H1 (cell line): ENCODE data around the gene FOLR1. TPM values are rescaled to one million over a fixed set of nuclear protein-coding genes. Genes with fewer than 3 reads are reported as not detected.
"Not testable (repeated sequence)": the region's sequence is repeated elsewhere in the genome, so short reads cannot be mapped to it uniquely, and the experiment has no call there.

Source experiments
- CTCF ChIA-PET: fragments of 300-600 bp; sonication (Branson Sonifier 250); formaldehyde crosslinking; loops from one replicate; lab custom pipeline; 2021; ENCODE audit not compliant: partially characterized antibody; lab: Charles Lee
- POLR2A ChIA-PET: fragments of 300-600 bp; sonication (Branson Sonifier 250); formaldehyde crosslinking; loops from one replicate; lab custom pipeline; 2021; ENCODE audit warnings: inconsistent platforms; ENCODE audit not compliant: partially characterized antibody; lab: Charles Lee
- DNase-seq, 2 experiments: peaks; one replicate each; pipeline versions ENCODE4 v3.0.0 to v3.0.0-alpha.2; 2010 to 2022; ENCODE audit warnings: low spot score in 2 of 2, low read depth in 1 of 2, mixed read lengths in 1 of 2
- FAIRE-seq: peaks from 2 replicates; lab custom pipeline; 2011; peaks lifted over from hg19 to GRCh38; lab: Jason Lieb, UNC
- H2AFZ ChIP-seq: 2 replicates; pipeline ENCODE4 v1.8.1; 2012; ENCODE audit warnings: low read length, inconsistent platforms
- H2AK5ac ChIP-seq: 2 replicates; pipeline ENCODE4 v1.6.1; 2013; ENCODE audit warnings: low read depth, low read length
- H2BK120ac ChIP-seq: replicated peaks from 2 replicates; pipeline ENCODE3; 2013; ENCODE audit warnings: low read depth, low read length, inconsistent platforms
- H2BK12ac ChIP-seq: 2 replicates; pipeline ENCODE4 v1.6.1; 2013; ENCODE audit warnings: low read depth, low read length
- H2BK15ac ChIP-seq: 2 replicates; pipeline ENCODE4 v1.6.1; 2013; ENCODE audit warnings: low read length
- H2BK20ac ChIP-seq: 2 replicates; pipeline ENCODE4 v1.6.1; 2013; ENCODE audit warnings: low read length
- H2BK5ac ChIP-seq: 2 replicates; pipeline ENCODE4 v1.6.1; 2013; ENCODE audit warnings: low read depth, low read length
- H3K14ac ChIP-seq: 2 replicates; pipeline ENCODE4 v1.6.1; 2013; ENCODE audit warnings: inconsistent platforms; ENCODE audit not compliant: insufficient read length
- H3K18ac ChIP-seq: 2 replicates; pipeline ENCODE4 v1.6.1; 2013; ENCODE audit warnings: low read length; ENCODE audit errors: extremely low read depth
- H3K23ac ChIP-seq: 2 replicates; pipeline ENCODE4 v1.6.1; 2013; ENCODE audit warnings: inconsistent platforms; ENCODE audit not compliant: insufficient read length
- H3K23me2 ChIP-seq: 2 replicates; pipeline ENCODE4 v1.6.1; 2013; ENCODE audit warnings: low read depth, low read length
- H3K27ac ChIP-seq: 2 replicates; pipeline ENCODE4 v1.6.1; 2011; ENCODE audit warnings: low read depth, low read length, inconsistent platforms
- H3K27me3 ChIP-seq, 4 experiments: replicated peaks in 1 of 4; 1 replicate in 1 of 4; 2 replicates in 3 of 4; pipeline versions ENCODE4 v1.6.1 to v1.8.1; 2011 to 2013; ENCODE audit warnings: low read length in 3 of 4, mild to moderate bottlenecking in 3 of 4, inconsistent platforms in 2 of 4, mixed read lengths in 2 of 4, moderate library complexity in 1 of 4; ENCODE audit not compliant: control insufficient read depth in 3 of 4, insufficient read depth in 3 of 4; ENCODE audit errors: extremely low read depth in 1 of 4
- H3K36me3 ChIP-seq, 4 experiments: 2 replicates each; pipeline versions ENCODE4 v1.6.1 to v1.8.1; 2011 to 2013; ENCODE audit warnings: mild to moderate bottlenecking in 4 of 4, low read length in 3 of 4, moderate library complexity in 2 of 4, control low read depth in 1 of 4, inconsistent platforms in 1 of 4; ENCODE audit not compliant: insufficient read depth in 4 of 4, control insufficient read depth in 2 of 4
- H3K4ac ChIP-seq: replicated peaks from 2 replicates; pipeline ENCODE3; 2013; ENCODE audit warnings: low read length, low read depth, mixed read lengths, inconsistent platforms; ENCODE audit not compliant: insufficient read length
- H3K4me1 ChIP-seq, 4 experiments: replicated peaks in 1 of 4; 1 replicate in 1 of 4; 2 replicates in 3 of 4; pipeline versions ENCODE4 v1.6.1 to v1.8.1; 2011 to 2013; ENCODE audit warnings: low read length in 3 of 4, inconsistent platforms in 2 of 4, mixed read lengths in 1 of 4; ENCODE audit not compliant: insufficient read depth in 4 of 4, control insufficient read depth in 3 of 4
- H3K4me2 ChIP-seq, 2 experiments: 2 replicates each; pipeline versions ENCODE4 v1.6.1 to v1.8.1; 2011 to 2013; ENCODE audit warnings: low read depth in 2 of 2, low read length in 2 of 2, control low read depth in 1 of 2, inconsistent platforms in 1 of 2, mild to moderate bottlenecking in 1 of 2; ENCODE audit not compliant: insufficient read depth in 1 of 2
- H3K4me3 ChIP-seq, 4 experiments: fragments of 200-600, 300-600 bp in 1 of 4; sonication (generic), shearing (Covaris generic), sonication (Bioruptor Twin) in 1 of 4; 2 replicates each; pipeline versions ENCODE4 v1.5.1 to v1.8.1; 2011 to 2016; ENCODE audit warnings: low read length in 4 of 4, low read depth in 3 of 4, control low read depth in 2 of 4, inconsistent platforms in 2 of 4, mild to moderate bottlenecking in 2 of 4, mixed read lengths in 1 of 4, moderate library complexity in 1 of 4; ENCODE audit not compliant: insufficient read depth in 2 of 4; ENCODE audit errors: extremely low read depth in 1 of 4
- H3K56ac ChIP-seq: replicated peaks from 2 replicates; pipeline ENCODE3; 2013; ENCODE audit warnings: low read depth, mild to moderate bottlenecking, mixed read lengths, low read length, inconsistent platforms; ENCODE audit not compliant: insufficient read length
- H3K79me1 ChIP-seq: 2 replicates; pipeline ENCODE4 v1.6.1; 2013; ENCODE audit warnings: low read depth, low read length, control low read depth
- H3K79me2 ChIP-seq, 2 experiments: 2 replicates each; pipeline versions ENCODE4 v1.6.1 to v1.8.1; 2012 to 2013; ENCODE audit warnings: low read length in 2 of 2, mild to moderate bottlenecking in 2 of 2, inconsistent platforms in 1 of 2; ENCODE audit not compliant: insufficient read depth in 2 of 2, control insufficient read depth in 1 of 2
- H3K9ac ChIP-seq, 4 experiments: replicated peaks in 1 of 4; 1 replicate in 1 of 4; 2 replicates in 3 of 4; pipeline versions ENCODE4 v1.6.1 to v1.8.1; 2011 to 2013; ENCODE audit warnings: low read depth in 3 of 4, low read length in 3 of 4, control low read depth in 2 of 4, mild to moderate bottlenecking in 2 of 4, moderate library complexity in 2 of 4, inconsistent platforms in 1 of 4; ENCODE audit errors: extremely low read depth in 1 of 4
- H3K9me3 ChIP-seq, 2 experiments: 2 replicates each; pipeline versions ENCODE4 v1.6.1 to v1.8.1; 2012 to 2013; ENCODE audit warnings: mild to moderate bottlenecking in 2 of 2, moderate library complexity in 2 of 2, control low read depth in 1 of 2, inconsistent platforms in 1 of 2, low read depth in 1 of 2, low read length in 1 of 2, mixed read lengths in 1 of 2; ENCODE audit not compliant: insufficient read depth in 2 of 2
- H4K20me1 ChIP-seq, 2 experiments: replicated peaks in 1 of 2; 2 replicates each; pipeline versions ENCODE3 to v1.8.1; 2011 to 2013; ENCODE audit warnings: inconsistent platforms in 2 of 2, low read length in 2 of 2, mild to moderate bottlenecking in 1 of 2; ENCODE audit not compliant: insufficient read depth in 2 of 2, control insufficient read depth in 1 of 2
- H4K5ac ChIP-seq: 2 replicates; pipeline ENCODE4 v1.6.1; 2013; ENCODE audit warnings: low read length, low read depth, mixed read lengths, inconsistent platforms; ENCODE audit not compliant: insufficient read length
- H4K8ac ChIP-seq: 2 replicates; pipeline ENCODE4 v1.8.0; 2013; ENCODE audit warnings: mild to moderate bottlenecking, moderate library complexity, low read length, inconsistent platforms; ENCODE audit not compliant: insufficient read depth; ENCODE audit errors: extremely low read depth
- H4K91ac ChIP-seq: replicated peaks from 2 replicates; pipeline ENCODE3; 2013; ENCODE audit warnings: low read length, mixed read lengths, inconsistent platforms; ENCODE audit not compliant: insufficient read length
- WGBS, 2 experiments: shearing (Covaris generic) in 1 of 2; methylation state at CpG; one replicate each; pipeline versions ENCODE4 v1.1.6 to v1.1.7; 2013 to 2015; ENCODE audit warnings: low lambda C conversion rate in 2 of 2, mixed read lengths in 2 of 2, inconsistent platforms in 1 of 2, low coverage in 1 of 2, missing lambda C conversion rate in 1 of 2; ENCODE audit not compliant: insufficient replicate concordance in 2 of 2, insufficient coverage in 1 of 2, insufficient read length in 1 of 2; ENCODE audit errors: extremely low coverage in 1 of 2, missing lambda C conversion rate in 1 of 2; 5-methylcytosine and 5-hydroxymethylcytosine counted together
- polyA plus RNA-seq, 7 experiments: library from polyadenylated mRNA; depleted of rRNA in 3 of 7; stranded (reverse) in 5 of 7; unstranded in 2 of 7; fragments of >200 nt in 5 of 7; fragments of 200-250 nt in 2 of 7; gene quantifications; 1 replicate in 5 of 7; 2 replicates in 1 of 7; 4 replicates in 1 of 7; pipeline versions ENCODE4 v1.2.1 to v1.2.3, GENCODE V29; 2011 to 2013; ENCODE audit warnings: missing spikeins in 2 of 7, mixed read lengths in 2 of 7
- total RNA-seq: library from RNA; stranded (reverse); fragmentation: NEBNext Ultra II Directional; extraction: Animal tissue kit (Norgen Biotek cat#: 25700); gene quantifications from 2 replicates; pipeline ENCODE4 v1.2.1, GENCODE V29; 2021

The FOLR1 gene
- total and polyA plus RNA-seq, 2 of the 8 experiments (the other 6 are each of a cell fraction or from before 2014, with no cell fraction given), result 1.3 TPM; not detected in 1

- WGBS, 2 experiments, result 92% methylated on average over 1 of the region's 1 CpG; no CpG with 5 or more reads in 1 of the 2 experiments
- not testable (repeated sequence) for H2BK5ac ChIP-seq
Measured at GRCh38 chr11:72142543-72142942, 49.4 kb upstream of the FOLR1 start.

More at GRCh38 chr11:72142543-72142942, 49.4 kb upstream of the FOLR1 start:
- H3K9me3 ChIP-seq, H3K79me1 ChIP-seq, FAIRE-seq, H4K91ac ChIP-seq, DNase-seq, H3K4me2 ChIP-seq, H3K9ac ChIP-seq, H4K20me1 ChIP-seq, H3K4me3 ChIP-seq, H3K79me2 ChIP-seq, H2BK120ac ChIP-seq, H3K23me2 ChIP-seq, H3K56ac ChIP-seq, H4K5ac ChIP-seq, H3K36me3 ChIP-seq, H4K8ac ChIP-seq, POLR2A ChIA-PET, H3K23ac ChIP-seq, H3K4me1 ChIP-seq, H2AK5ac ChIP-seq, H2AFZ ChIP-seq, H3K27ac ChIP-seq, H2BK15ac ChIP-seq, H3K4ac ChIP-seq, H2BK12ac ChIP-seq, H3K18ac ChIP-seq, H2BK20ac ChIP-seq, H3K27me3 ChIP-seq, H3K14ac ChIP-seq: not testable (repeated sequence)
- CTCF ChIA-PET, result interaction anchor here (1.0 to 3.9 kb wide), 10 partner anchors 9 to 287 kb away, joined by 3 to 71 read pairs (median 8); no protein-coding TSS in a partner anchor
